Activated gamma-delta T cell treated with anti-CD3 and anti-CD28 coated beads, Interleukin-2, amount 50 U/mL, for 16 hours (primary cell): ENCODE data around the gene HOXB1.
A peak's percentile ranks its signal among the peaks of the same experiment; 100 is the strongest.
"Not testable (repeated sequence)": the region's sequence is repeated elsewhere in the genome, so short reads cannot be mapped to it uniquely, and the experiment has no call there.

Experiments used
- DNase-seq: peaks from one replicate; pipeline ENCODE4 v3.0.0-alpha.2; 2020; ENCODE audit warnings: low read depth

Gene HOXB1

GRCh38 chr17:48494335-48494734, 36.5 kb downstream of the HOXB1 start:
- DNase-seq: no peak

DNA sequence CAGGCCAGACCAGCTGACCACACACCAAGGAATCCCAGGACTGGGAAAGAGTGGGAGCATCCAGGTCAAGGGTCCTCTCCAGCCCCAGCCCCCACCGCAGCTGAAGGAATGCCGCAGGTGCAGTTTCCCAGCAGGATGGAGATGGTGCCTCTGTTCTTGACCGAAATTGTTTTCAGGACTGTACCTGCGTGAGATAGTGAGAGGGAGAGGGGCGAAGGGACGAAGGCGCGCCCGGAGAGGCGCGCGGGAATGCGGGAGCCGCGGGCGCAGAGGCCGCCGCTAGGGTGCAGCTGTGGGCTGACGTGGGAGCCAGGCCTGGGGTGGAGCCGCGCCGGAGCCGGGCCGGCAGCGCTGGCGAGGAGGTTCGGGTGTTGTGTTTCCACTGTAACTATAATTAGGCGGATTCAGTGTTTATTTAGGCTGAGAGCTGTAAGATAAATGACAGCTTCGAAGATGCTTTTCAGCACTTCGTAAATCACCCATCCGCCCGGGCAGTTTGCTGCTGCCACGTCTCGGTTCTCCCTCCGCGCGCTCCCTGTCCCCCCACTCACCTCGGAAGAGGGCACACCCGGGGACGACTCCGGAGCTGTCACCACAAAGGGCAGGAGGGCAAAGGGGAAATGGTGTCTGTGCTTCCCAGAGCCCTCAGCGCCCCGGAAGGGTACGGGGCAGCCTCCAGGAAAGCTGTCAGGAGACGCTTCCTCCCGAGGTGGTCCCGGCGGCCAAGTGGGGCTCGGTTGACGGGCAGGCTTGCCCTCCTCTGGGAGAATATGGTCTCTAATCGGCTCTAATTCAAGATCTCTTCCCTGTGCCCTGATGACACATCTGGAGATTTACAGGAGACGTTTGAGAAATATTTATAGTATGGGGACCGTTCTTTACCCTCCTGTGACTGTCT, 38.2 kb downstream of the HOXB1 start:
- peak; percentile 39 for DNase-seq

GRCh38 chr17:48491527-48492273, 39.1 kb downstream of the HOXB1 start:
- no peak for DNase-seq

- DNase-seq: no peak
Measured at GRCh38 chr17:48490451-48490892, 40.3 kb downstream of the HOXB1 start.

DNA sequence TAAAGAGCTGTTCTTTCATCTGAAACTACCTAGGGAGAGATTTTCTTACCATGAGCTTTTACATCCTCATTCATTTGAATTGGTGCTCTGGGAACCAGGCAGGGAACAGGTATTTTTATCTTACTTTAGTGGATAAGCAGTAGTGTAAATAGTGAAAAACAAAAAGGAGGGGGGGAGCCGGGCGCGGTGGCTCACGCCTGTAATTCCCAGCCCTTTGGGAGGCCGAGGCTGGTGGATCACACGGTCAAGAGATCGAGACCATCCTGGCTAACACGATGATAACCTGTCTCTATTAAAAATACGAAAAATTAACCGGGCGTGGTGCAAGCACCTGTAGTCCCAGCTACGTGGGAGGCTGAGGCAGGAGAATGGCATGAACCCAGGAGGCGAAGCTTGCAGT, 41.0 kb downstream of the HOXB1 start:
- no peak for DNase-seq

GRCh38 chr17:48488548-48489106, 42.2 kb downstream of the HOXB1 start:
- DNase-seq: no peak

- DNase-seq: no peak
Measured at GRCh38 chr17:48487221-48487620, 43.6 kb downstream of the HOXB1 start.

- no peak for DNase-seq
Measured at GRCh38 chr17:48486557-48486956, 44.3 kb downstream of the HOXB1 start.

DNA sequence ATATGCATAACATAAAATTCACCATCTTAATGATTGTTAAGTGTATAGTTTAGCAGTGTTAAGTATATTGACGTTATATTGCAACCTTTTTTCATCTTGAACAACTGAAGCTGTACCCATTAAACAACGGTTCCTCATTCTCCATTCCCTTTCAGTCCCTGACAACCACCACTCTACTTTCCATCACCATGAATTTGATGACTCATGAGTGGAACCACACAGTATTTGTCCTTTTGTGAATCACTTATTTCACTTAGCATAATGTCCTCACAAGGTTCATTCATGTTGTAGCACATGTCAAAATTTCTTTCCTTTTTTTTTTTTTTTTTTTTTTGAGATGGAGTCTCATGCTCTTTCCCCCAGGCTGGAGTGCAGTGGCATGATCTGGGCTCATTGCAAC, 46.0 kb downstream of the HOXB1 start:
- DNase-seq: no peak

GRCh38 chr17:48484256-48484655, 46.6 kb downstream of the HOXB1 start:
- no peak for DNase-seq

GRCh38 chr17:48483471-48484131, 47.2 kb downstream of the HOXB1 start:
- no peak for DNase-seq

GRCh38 chr17:48483004-48483403, 47.8 kb downstream of the HOXB1 start:
- DNase-seq: no peak

GRCh38 chr17:48482301-48482700, 48.5 kb downstream of the HOXB1 start:
- not testable (repeated sequence) for DNase-seq

GRCh38 chr17:48479014-48479402, 51.8 kb downstream of the HOXB1 start:
- no peak for DNase-seq
